Astrocyte of the spinal cord (primary cell): ENCODE results near the gene RANBP10.

Source experiments
- DNase-seq: peaks from one replicate; pipeline ENCODE4 v3.0.0; 2011; ENCODE audit warnings: low read depth, low spot score
- H3K4me3 ChIP-seq: 2 replicates; pipeline ENCODE4 v1.5.1; 2011; ENCODE audit warnings: low read depth, mild to moderate bottlenecking, low read length, moderate library complexity
- in situ Hi-C: cut with HindIII; loops from 2 replicates; pipeline ENCODE4 v1.10.0; 2017; ENCODE audit warnings: low sequenced_read_pairs
- TF ChIP-seq, protein P1 (sequence below): IDR thresholded peaks from 2 replicates; pipeline ENCODE4 v1.5.1; 2012; ENCODE audit warnings: low read depth, mild to moderate bottlenecking, low read length, inconsistent platforms

The RANBP10 gene

GRCh38 chr16:67675999-67676398, 130.4 kb downstream of the RANBP10 start:
- in situ Hi-C loops, result no loop called here
- DNase-seq, result no peak
- H3K4me3 ChIP-seq, result no peak overlapping the region

GRCh38 chr16:67675579-67675935, 130.8 kb downstream of the RANBP10 start:
- in situ Hi-C loops, result no loop called here
- DNase-seq, result no peak
- H3K4me3 ChIP-seq, result no peak overlapping the region
- TF ChIP-seq, protein P1, sequence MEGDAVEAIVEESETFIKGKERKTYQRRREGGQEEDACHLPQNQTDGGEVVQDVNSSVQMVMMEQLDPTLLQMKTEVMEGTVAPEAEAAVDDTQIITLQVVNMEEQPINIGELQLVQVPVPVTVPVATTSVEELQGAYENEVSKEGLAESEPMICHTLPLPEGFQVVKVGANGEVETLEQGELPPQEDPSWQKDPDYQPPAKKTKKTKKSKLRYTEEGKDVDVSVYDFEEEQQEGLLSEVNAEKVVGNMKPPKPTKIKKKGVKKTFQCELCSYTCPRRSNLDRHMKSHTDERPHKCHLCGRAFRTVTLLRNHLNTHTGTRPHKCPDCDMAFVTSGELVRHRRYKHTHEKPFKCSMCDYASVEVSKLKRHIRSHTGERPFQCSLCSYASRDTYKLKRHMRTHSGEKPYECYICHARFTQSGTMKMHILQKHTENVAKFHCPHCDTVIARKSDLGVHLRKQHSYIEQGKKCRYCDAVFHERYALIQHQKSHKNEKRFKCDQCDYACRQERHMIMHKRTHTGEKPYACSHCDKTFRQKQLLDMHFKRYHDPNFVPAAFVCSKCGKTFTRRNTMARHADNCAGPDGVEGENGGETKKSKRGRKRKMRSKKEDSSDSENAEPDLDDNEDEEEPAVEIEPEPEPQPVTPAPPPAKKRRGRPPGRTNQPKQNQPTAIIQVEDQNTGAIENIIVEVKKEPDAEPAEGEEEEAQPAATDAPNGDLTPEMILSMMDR, result no peak

More at GRCh38 chr16:67675999-67676398, 130.4 kb downstream of the RANBP10 start:
- TF ChIP-seq, protein P1, result no peak

DNA sequence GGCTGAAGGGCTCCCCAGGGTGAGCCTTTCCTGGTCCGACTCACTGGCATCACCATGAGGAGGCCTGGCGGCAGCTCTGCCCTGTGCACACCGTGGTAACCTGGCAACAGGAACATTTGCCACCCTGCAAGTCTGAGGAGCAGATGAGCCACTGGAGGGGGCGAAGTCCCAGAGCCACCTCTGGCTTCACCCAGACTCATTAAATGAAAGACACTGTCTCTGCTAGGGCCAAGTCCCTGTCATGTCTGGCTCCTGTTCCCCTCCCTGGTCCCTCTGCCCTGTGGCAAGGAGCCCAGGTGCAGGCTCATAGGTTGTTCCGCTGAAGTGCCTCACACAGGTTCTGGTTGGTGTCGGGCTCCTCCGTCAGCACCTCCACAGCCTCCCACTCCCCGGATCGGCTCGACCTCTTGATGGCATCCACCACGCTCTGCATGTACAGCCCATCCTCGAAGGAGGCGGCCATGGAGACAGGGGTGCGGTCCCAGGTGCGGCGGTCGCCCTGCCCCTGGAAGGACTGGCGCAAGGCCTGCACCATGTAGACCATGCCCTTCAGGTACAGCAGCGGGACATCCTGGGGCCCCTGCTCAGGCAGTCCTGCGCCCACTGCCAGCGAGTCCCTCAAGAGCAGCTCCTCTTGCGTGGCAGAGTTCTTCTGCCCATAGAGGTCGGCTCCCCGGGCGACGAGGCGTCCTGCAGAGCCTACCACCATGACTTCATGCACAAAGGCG, 131.3 kb downstream of the RANBP10 start:
- DNase-seq, result no peak
- in situ Hi-C loops, result no loop called here
- TF ChIP-seq, protein P1, result no peak
- no peak overlapping the region for H3K4me3 ChIP-seq

GRCh38 chr16:67673712-67674580, 132.4 kb downstream of the RANBP10 start:
- no peak for DNase-seq
- TF ChIP-seq, protein P1, result no peak
- in situ Hi-C loops, result no loop called here
- H3K4me3 ChIP-seq, result no peak overlapping the region
